H1 (cell line): ENCODE results near the gene DYSF. TPM values are rescaled to one million over a fixed set of nuclear protein-coding genes. Genes with fewer than 3 reads are reported as not detected.

Source experiments
- CTCF ChIA-PET: fragments of 300-600 bp; sonication (Branson Sonifier 250); formaldehyde crosslinking; loops from one replicate; lab custom pipeline; 2021; ENCODE audit not compliant: partially characterized antibody; lab: Charles Lee
- POLR2A ChIA-PET: fragments of 300-600 bp; sonication (Branson Sonifier 250); formaldehyde crosslinking; loops from one replicate; lab custom pipeline; 2021; ENCODE audit warnings: inconsistent platforms; ENCODE audit not compliant: partially characterized antibody; lab: Charles Lee
- DNase-seq, 2 experiments: peaks; one replicate each; pipeline versions ENCODE4 v3.0.0 to v3.0.0-alpha.2; 2010 to 2022; ENCODE audit warnings: low spot score in 2 of 2, low read depth in 1 of 2, mixed read lengths in 1 of 2
- FAIRE-seq: peaks from 2 replicates; lab custom pipeline; 2011; peaks lifted over from hg19 to GRCh38; lab: Jason Lieb, UNC
- H2AFZ ChIP-seq: 2 replicates; pipeline ENCODE4 v1.8.1; 2012; ENCODE audit warnings: low read length, inconsistent platforms
- H2AK5ac ChIP-seq: 2 replicates; pipeline ENCODE4 v1.6.1; 2013; ENCODE audit warnings: low read depth, low read length
- H2BK120ac ChIP-seq: replicated peaks from 2 replicates; pipeline ENCODE3; 2013; ENCODE audit warnings: low read depth, low read length, inconsistent platforms
- H2BK12ac ChIP-seq: 2 replicates; pipeline ENCODE4 v1.6.1; 2013; ENCODE audit warnings: low read depth, low read length
- H2BK15ac ChIP-seq: 2 replicates; pipeline ENCODE4 v1.6.1; 2013; ENCODE audit warnings: low read length
- H2BK20ac ChIP-seq: 2 replicates; pipeline ENCODE4 v1.6.1; 2013; ENCODE audit warnings: low read length
- H2BK5ac ChIP-seq: 2 replicates; pipeline ENCODE4 v1.6.1; 2013; ENCODE audit warnings: low read depth, low read length
- H3K14ac ChIP-seq: 2 replicates; pipeline ENCODE4 v1.6.1; 2013; ENCODE audit warnings: inconsistent platforms; ENCODE audit not compliant: insufficient read length
- H3K18ac ChIP-seq: 2 replicates; pipeline ENCODE4 v1.6.1; 2013; ENCODE audit warnings: low read length; ENCODE audit errors: extremely low read depth
- H3K23ac ChIP-seq: 2 replicates; pipeline ENCODE4 v1.6.1; 2013; ENCODE audit warnings: inconsistent platforms; ENCODE audit not compliant: insufficient read length
- H3K23me2 ChIP-seq: 2 replicates; pipeline ENCODE4 v1.6.1; 2013; ENCODE audit warnings: low read depth, low read length
- H3K27ac ChIP-seq: 2 replicates; pipeline ENCODE4 v1.6.1; 2011; ENCODE audit warnings: low read depth, low read length, inconsistent platforms
- H3K27me3 ChIP-seq, 4 experiments: replicated peaks in 1 of 4; 1 replicate in 1 of 4; 2 replicates in 3 of 4; pipeline versions ENCODE4 v1.6.1 to v1.8.1; 2011 to 2013; ENCODE audit warnings: low read length in 3 of 4, mild to moderate bottlenecking in 3 of 4, inconsistent platforms in 2 of 4, mixed read lengths in 2 of 4, moderate library complexity in 1 of 4; ENCODE audit not compliant: control insufficient read depth in 3 of 4, insufficient read depth in 3 of 4; ENCODE audit errors: extremely low read depth in 1 of 4
- H3K36me3 ChIP-seq, 4 experiments: 2 replicates each; pipeline versions ENCODE4 v1.6.1 to v1.8.1; 2011 to 2013; ENCODE audit warnings: mild to moderate bottlenecking in 4 of 4, low read length in 3 of 4, moderate library complexity in 2 of 4, control low read depth in 1 of 4, inconsistent platforms in 1 of 4; ENCODE audit not compliant: insufficient read depth in 4 of 4, control insufficient read depth in 2 of 4
- H3K4ac ChIP-seq: replicated peaks from 2 replicates; pipeline ENCODE3; 2013; ENCODE audit warnings: low read length, low read depth, mixed read lengths, inconsistent platforms; ENCODE audit not compliant: insufficient read length
- H3K4me1 ChIP-seq, 4 experiments: replicated peaks in 1 of 4; 1 replicate in 1 of 4; 2 replicates in 3 of 4; pipeline versions ENCODE4 v1.6.1 to v1.8.1; 2011 to 2013; ENCODE audit warnings: low read length in 3 of 4, inconsistent platforms in 2 of 4, mixed read lengths in 1 of 4; ENCODE audit not compliant: insufficient read depth in 4 of 4, control insufficient read depth in 3 of 4
- H3K4me2 ChIP-seq, 2 experiments: 2 replicates each; pipeline versions ENCODE4 v1.6.1 to v1.8.1; 2011 to 2013; ENCODE audit warnings: low read depth in 2 of 2, low read length in 2 of 2, control low read depth in 1 of 2, inconsistent platforms in 1 of 2, mild to moderate bottlenecking in 1 of 2; ENCODE audit not compliant: insufficient read depth in 1 of 2
- H3K4me3 ChIP-seq, 4 experiments: fragments of 200-600, 300-600 bp in 1 of 4; sonication (generic), shearing (Covaris generic), sonication (Bioruptor Twin) in 1 of 4; 2 replicates each; pipeline versions ENCODE4 v1.5.1 to v1.8.1; 2011 to 2016; ENCODE audit warnings: low read length in 4 of 4, low read depth in 3 of 4, control low read depth in 2 of 4, inconsistent platforms in 2 of 4, mild to moderate bottlenecking in 2 of 4, mixed read lengths in 1 of 4, moderate library complexity in 1 of 4; ENCODE audit not compliant: insufficient read depth in 2 of 4; ENCODE audit errors: extremely low read depth in 1 of 4
- H3K56ac ChIP-seq: replicated peaks from 2 replicates; pipeline ENCODE3; 2013; ENCODE audit warnings: low read depth, mild to moderate bottlenecking, mixed read lengths, low read length, inconsistent platforms; ENCODE audit not compliant: insufficient read length
- H3K79me1 ChIP-seq: 2 replicates; pipeline ENCODE4 v1.6.1; 2013; ENCODE audit warnings: low read depth, low read length, control low read depth
- H3K79me2 ChIP-seq, 2 experiments: 2 replicates each; pipeline versions ENCODE4 v1.6.1 to v1.8.1; 2012 to 2013; ENCODE audit warnings: low read length in 2 of 2, mild to moderate bottlenecking in 2 of 2, inconsistent platforms in 1 of 2; ENCODE audit not compliant: insufficient read depth in 2 of 2, control insufficient read depth in 1 of 2
- H3K9ac ChIP-seq, 4 experiments: replicated peaks in 1 of 4; 1 replicate in 1 of 4; 2 replicates in 3 of 4; pipeline versions ENCODE4 v1.6.1 to v1.8.1; 2011 to 2013; ENCODE audit warnings: low read depth in 3 of 4, low read length in 3 of 4, control low read depth in 2 of 4, mild to moderate bottlenecking in 2 of 4, moderate library complexity in 2 of 4, inconsistent platforms in 1 of 4; ENCODE audit errors: extremely low read depth in 1 of 4
- H3K9me3 ChIP-seq, 2 experiments: 2 replicates each; pipeline versions ENCODE4 v1.6.1 to v1.8.1; 2012 to 2013; ENCODE audit warnings: mild to moderate bottlenecking in 2 of 2, moderate library complexity in 2 of 2, control low read depth in 1 of 2, inconsistent platforms in 1 of 2, low read depth in 1 of 2, low read length in 1 of 2, mixed read lengths in 1 of 2; ENCODE audit not compliant: insufficient read depth in 2 of 2
- H4K20me1 ChIP-seq, 2 experiments: replicated peaks in 1 of 2; 2 replicates each; pipeline versions ENCODE3 to v1.8.1; 2011 to 2013; ENCODE audit warnings: inconsistent platforms in 2 of 2, low read length in 2 of 2, mild to moderate bottlenecking in 1 of 2; ENCODE audit not compliant: insufficient read depth in 2 of 2, control insufficient read depth in 1 of 2
- H4K5ac ChIP-seq: 2 replicates; pipeline ENCODE4 v1.6.1; 2013; ENCODE audit warnings: low read length, low read depth, mixed read lengths, inconsistent platforms; ENCODE audit not compliant: insufficient read length
- H4K8ac ChIP-seq: 2 replicates; pipeline ENCODE4 v1.8.0; 2013; ENCODE audit warnings: mild to moderate bottlenecking, moderate library complexity, low read length, inconsistent platforms; ENCODE audit not compliant: insufficient read depth; ENCODE audit errors: extremely low read depth
- H4K91ac ChIP-seq: replicated peaks from 2 replicates; pipeline ENCODE3; 2013; ENCODE audit warnings: low read length, mixed read lengths, inconsistent platforms; ENCODE audit not compliant: insufficient read length
- CTBP2 ChIP-seq: IDR thresholded peaks from 2 replicates; pipeline ENCODE4 v1.7.0; 2011; ENCODE audit warnings: borderline replicate concordance, mild to moderate bottlenecking, moderate library complexity, mixed read lengths, low read length; ENCODE audit not compliant: insufficient read depth, insufficient read length
- RBBP5 ChIP-seq: IDR thresholded peaks from 2 replicates; pipeline ENCODE4 v1.7.1; 2012; ENCODE audit warnings: low read depth, mild to moderate bottlenecking, inconsistent platforms, low read length, moderate library complexity, borderline replicate concordance
- SIX5 ChIP-seq: IDR thresholded peaks from 2 replicates; pipeline ENCODE4 v1.6.1; 2011; ENCODE audit warnings: mild to moderate bottlenecking, low read depth, low read length
- WGBS, 2 experiments: shearing (Covaris generic) in 1 of 2; methylation state at CpG; one replicate each; pipeline versions ENCODE4 v1.1.6 to v1.1.7; 2013 to 2015; ENCODE audit warnings: low lambda C conversion rate in 2 of 2, mixed read lengths in 2 of 2, inconsistent platforms in 1 of 2, low coverage in 1 of 2, missing lambda C conversion rate in 1 of 2; ENCODE audit not compliant: insufficient replicate concordance in 2 of 2, insufficient coverage in 1 of 2, insufficient read length in 1 of 2; ENCODE audit errors: extremely low coverage in 1 of 2, missing lambda C conversion rate in 1 of 2; 5-methylcytosine and 5-hydroxymethylcytosine counted together
- polyA plus RNA-seq, 7 experiments: library from polyadenylated mRNA; depleted of rRNA in 3 of 7; stranded (reverse) in 5 of 7; unstranded in 2 of 7; fragments of >200 nt in 5 of 7; fragments of 200-250 nt in 2 of 7; gene quantifications; 1 replicate in 5 of 7; 2 replicates in 1 of 7; 4 replicates in 1 of 7; pipeline versions ENCODE4 v1.2.1 to v1.2.3, GENCODE V29; 2011 to 2013; ENCODE audit warnings: missing spikeins in 2 of 7, mixed read lengths in 2 of 7
- total RNA-seq: library from RNA; stranded (reverse); fragmentation: NEBNext Ultra II Directional; extraction: Animal tissue kit (Norgen Biotek cat#: 25700); gene quantifications from 2 replicates; pipeline ENCODE4 v1.2.1, GENCODE V29; 2021

Gene DYSF
- total and polyA plus RNA-seq, 2 of the 8 experiments (the other 6 are each of a cell fraction or from before 2014, with no cell fraction given) = 5.8 to 7.1 TPM

DNA sequence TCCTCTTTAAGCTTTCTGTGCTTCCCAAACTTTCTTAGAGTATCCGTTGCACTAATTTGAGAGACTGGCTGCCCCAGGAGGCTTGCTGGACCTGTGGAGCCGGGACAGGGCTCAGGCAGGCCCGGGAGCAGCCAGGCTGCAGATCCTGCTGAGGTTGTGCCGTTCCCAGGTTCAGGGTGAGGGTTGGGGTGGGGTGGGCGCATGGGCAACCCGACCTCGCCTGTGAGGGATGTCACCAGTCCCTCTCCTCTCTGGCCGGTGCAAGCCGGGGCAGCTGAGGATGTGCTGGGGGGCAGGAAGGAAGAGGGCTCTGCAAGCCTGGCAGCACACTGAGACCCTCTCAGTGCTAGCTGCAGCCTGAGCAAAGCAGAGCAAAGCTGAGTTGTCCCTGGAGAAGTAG is 57.6 kb downstream of the DYSF start:
- no peaks in the 10 kb centered on the region for H3K27me3 ChIP-seq
- H2AFZ ChIP-seq = no peak overlapping the region
- no peak overlapping the region for H3K14ac ChIP-seq
- DNase-seq (no peak), FAIRE-seq (no peak)
- H4K8ac ChIP-seq = peak overlapping the region; percentile 51
- no peak overlapping the region for H2BK5ac ChIP-seq
- WGBS, 2 experiments = 90% methylated on average over 8 of the region's 9 CpGs; no CpG with 5 or more reads in 1 of the 2 experiments
- H3K36me3 ChIP-seq = no peaks in the 10 kb centered on the region
- ChIA-PET CTCF (interaction anchor here (0.8 to 12.6 kb wide), 27 partner anchors 7 to 360 kb away, joined by 3 to 238 read pairs (median 5); partner anchors contain the start of gene DYSF), POLR2A (interaction anchor here (0.5 to 1.0 kb wide), 2 partner anchors 71 to 87 kb away, joined by 3 to 4 read pairs; no protein-coding TSS in a partner anchor)
- H2BK120ac ChIP-seq = no peak overlapping the region
- no peak overlapping the region for H2BK20ac ChIP-seq
- no peak overlapping the region for H3K4me2 ChIP-seq
- no peaks in the 10 kb centered on the region for H4K20me1 ChIP-seq
- H3K9me3 ChIP-seq = no peaks in the 10 kb centered on the region
- no peaks in the 10 kb centered on the region for H3K79me1 ChIP-seq
- H3K79me2 ChIP-seq = no peaks in the 10 kb centered on the region
- H3K4me3 ChIP-seq = no peak overlapping the region
- no peak overlapping the region for H2BK12ac ChIP-seq
- no peak overlapping the region for H3K56ac ChIP-seq
- H3K4ac ChIP-seq = peak overlapping the region; percentile 23
- no peak overlapping the region for H3K23ac ChIP-seq
- H3K4me1 ChIP-seq = no peaks in the 10 kb centered on the region; a peak in 1 of 7 replicates
- H2BK15ac ChIP-seq = peak overlapping the region; percentile 46; the same call in 1 of the 2 replicates
- no peak overlapping the region for H4K5ac ChIP-seq
- no peak overlapping the region for H4K91ac ChIP-seq
- no peaks in the 10 kb centered on the region for H3K23me2 ChIP-seq
- no peak overlapping the region for H3K27ac ChIP-seq
- no peak overlapping the region for H3K18ac ChIP-seq
- H3K9ac ChIP-seq = no peak overlapping the region
- no peak overlapping the region for H2AK5ac ChIP-seq
- TF ChIP-seq RBBP5 (no peak), SIX5 (no peak), CTBP2 (no peak)
